Islet of Langerhans (tissue), 1 donor: ENCODE data around the gene CSRNP3.

ENCODE experiments used
- FAIRE-seq: peaks from one replicate; lab custom pipeline; 2011; peaks lifted over from hg19 to GRCh38; lab: Jason Lieb, UNC

CSRNP3 gene, protein sequence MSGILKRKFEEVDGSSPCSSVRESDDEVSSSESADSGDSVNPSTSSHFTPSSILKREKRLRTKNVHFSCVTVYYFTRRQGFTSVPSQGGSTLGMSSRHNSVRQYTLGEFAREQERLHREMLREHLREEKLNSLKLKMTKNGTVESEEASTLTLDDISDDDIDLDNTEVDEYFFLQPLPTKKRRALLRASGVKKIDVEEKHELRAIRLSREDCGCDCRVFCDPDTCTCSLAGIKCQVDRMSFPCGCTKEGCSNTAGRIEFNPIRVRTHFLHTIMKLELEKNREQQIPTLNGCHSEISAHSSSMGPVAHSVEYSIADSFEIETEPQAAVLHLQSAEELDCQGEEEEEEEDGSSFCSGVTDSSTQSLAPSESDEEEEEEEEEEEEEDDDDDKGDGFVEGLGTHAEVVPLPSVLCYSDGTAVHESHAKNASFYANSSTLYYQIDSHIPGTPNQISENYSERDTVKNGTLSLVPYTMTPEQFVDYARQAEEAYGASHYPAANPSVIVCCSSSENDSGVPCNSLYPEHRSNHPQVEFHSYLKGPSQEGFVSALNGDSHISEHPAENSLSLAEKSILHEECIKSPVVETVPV

GRCh38 chr2:165469417-165469816 lies at the start of gene CSRNP3:
CSRNP3 (plus strand) TSS chr2:165469698; CDS start chr2:165595066, 125,368 bp downstream.
- peak; percentile 100 for FAIRE-seq

GRCh38 chr2:165420231-165420630 lies 49.3 kb upstream of the CSRNP3 start:
- FAIRE-seq = no peak

GRCh38 chr2:165423081-165423480 lies 46.4 kb upstream of the CSRNP3 start:
- FAIRE-seq = no peak

- no peak for FAIRE-seq
These were observed 43.9 kb upstream of the CSRNP3 start for GRCh38 chr2:165425556-165425955.

DNA sequence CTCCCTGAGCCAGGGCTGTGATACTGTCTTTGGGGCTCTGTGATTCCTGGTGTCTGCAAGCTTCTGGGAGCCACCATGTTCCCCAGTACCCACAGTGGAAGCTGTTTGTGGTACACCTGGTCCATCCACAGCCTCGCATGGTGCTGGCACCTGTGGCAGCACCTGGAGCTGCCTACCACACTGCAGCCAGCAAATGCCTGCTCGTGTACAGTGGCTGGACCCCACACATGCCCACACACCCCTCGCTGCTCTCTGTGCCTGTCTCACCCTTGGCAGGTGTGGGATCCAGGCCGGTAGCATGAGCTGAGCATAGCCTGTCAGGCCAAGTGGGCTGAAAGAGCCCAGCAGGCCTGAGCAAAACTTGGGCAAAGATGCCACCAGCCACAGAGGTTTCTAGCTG lies 41.8 kb upstream of the CSRNP3 start:
- no peak for FAIRE-seq

DNA sequence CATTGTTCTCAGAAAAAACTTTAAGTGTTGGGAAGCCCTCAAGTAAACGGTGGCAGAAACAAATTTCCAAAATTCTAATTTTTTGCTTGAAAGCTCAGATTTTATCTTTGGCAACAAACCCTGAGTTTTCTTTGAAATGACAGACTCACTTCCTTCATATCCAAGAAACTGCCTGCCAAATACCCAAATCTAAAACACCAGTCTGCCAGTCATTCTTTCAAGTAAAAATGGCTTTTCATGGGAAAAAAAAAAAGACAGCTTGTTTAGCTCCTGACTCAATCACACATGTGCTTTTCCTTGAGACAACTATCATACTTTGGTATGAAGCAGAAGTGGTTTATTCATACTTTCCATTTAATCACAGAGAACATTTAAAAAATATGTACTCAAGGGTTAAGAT lies 40.6 kb upstream of the CSRNP3 start:
- no peak for FAIRE-seq

- no peak for FAIRE-seq
These were observed 38.5 kb upstream of the CSRNP3 start for GRCh38 chr2:165431014-165431413.

GRCh38 chr2:165432234-165432966 lies 37.1 kb upstream of the CSRNP3 start:
- FAIRE-seq = no peak

GRCh38 chr2:165434865-165435496 lies 34.5 kb upstream of the CSRNP3 start:
- FAIRE-seq = no peak

- FAIRE-seq = no peak
These were observed 33.9 kb upstream of the CSRNP3 start for GRCh38 chr2:165435611-165436010.

DNA sequence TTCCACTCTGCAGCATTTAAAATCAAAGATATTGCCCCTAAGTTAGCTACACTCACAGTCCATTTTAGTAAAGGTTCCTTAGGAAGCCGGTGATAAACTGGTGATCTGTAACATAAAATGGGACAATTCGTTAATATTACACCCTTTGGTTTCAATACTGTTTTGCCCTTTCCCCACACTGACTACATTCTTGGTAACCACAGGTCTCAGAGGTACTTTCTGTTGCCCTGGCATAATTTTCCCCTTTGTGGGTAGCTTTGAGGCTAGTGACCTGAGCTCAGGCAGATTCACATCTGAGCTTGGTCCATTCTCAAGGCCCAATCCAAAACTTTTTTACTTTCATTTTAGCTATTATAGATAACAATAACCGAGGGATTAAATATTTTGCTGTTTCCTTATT lies 32.9 kb upstream of the CSRNP3 start:
- FAIRE-seq = no peak

DNA sequence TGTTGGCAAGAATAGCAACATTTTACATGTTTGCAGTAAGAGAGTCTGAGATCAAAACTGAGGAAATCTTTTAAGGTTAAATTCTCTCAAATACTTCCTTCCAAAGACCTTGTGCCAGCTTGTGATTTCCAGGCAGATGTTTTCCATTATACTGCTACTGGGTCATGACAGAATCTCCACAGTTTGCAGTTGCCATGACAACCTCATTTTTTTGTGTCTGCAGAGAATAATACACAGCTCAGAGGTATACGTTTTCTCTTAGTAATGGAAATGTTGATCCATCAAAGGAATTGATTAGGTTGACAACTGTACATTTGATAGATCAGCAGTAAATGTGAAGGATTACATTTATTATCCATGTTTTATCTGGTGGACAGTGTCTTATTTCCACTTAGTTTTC lies 29.1 kb upstream of the CSRNP3 start:
- FAIRE-seq = no peak

DNA sequence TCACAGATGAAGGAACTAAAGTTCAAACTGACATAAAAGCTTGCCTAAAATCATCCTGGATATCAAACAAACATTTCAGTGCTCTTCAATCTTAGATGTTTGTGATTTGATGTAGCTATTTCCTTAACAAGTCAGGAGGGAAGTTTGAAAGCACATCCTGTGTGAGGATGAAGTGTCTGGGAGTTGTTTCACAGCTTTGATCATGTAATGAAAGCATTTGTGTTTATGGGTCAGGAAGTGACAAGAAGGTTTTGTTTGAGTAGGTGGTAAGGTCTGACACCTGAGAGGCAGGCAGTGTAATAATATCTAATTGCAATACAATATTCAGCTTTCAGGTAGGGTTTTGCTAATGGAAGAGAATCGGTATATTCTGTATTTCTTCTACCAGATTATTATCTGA lies 26.0 kb upstream of the CSRNP3 start:
- no peak for FAIRE-seq

GRCh38 chr2:165448406-165448805 lies 21.1 kb upstream of the CSRNP3 start:
- no peak for FAIRE-seq

DNA sequence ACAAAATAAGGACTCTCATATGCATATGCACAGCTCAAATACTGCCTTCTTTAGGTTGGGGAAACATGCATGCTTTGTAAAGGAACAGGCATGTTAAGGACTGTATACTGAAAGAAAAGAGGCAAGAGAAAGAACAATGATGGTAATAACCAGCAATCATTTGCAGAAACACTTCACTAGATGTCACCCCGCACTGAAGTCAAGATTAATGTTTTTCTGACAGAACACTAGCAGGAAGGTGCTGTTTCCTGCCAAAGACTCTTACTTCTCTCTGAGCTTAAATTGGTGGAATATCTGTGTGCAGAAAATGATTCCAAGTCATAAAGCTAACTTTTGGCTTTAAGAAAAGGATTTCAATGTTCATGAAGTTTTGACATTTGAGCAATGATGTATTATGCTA lies 19.3 kb upstream of the CSRNP3 start:
- no peak for FAIRE-seq

- FAIRE-seq = no peak
These were observed 17.2 kb upstream of the CSRNP3 start for GRCh38 chr2:165452327-165452726.

- no peak for FAIRE-seq
These were observed 15.9 kb upstream of the CSRNP3 start for GRCh38 chr2:165453561-165454094.

- no peak for FAIRE-seq
These were observed 14.6 kb upstream of the CSRNP3 start for GRCh38 chr2:165454905-165455304.

DNA sequence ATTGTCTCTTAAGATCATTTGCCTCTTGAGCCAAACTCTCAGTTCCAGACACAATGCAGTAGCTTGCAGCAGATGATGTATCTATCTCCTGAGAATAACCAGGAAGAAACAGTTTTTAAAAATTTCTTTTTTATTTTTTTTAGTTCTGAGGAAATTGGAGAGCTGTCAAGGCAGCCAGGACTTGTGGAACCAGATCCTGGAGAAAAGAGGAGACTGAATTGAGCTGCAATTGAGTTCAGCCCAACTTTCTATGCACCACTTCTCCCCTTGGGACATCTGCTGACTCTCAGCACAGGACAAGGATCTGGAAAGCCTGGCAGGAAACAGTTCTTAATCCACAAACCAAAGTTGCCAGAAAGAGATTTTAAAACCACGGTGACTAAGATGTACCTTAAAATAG lies 13.5 kb upstream of the CSRNP3 start:
- no peak for FAIRE-seq

- peak; percentile 68 for FAIRE-seq
These were observed 7.1 kb upstream of the CSRNP3 start for GRCh38 chr2:165462443-165462842.

DNA sequence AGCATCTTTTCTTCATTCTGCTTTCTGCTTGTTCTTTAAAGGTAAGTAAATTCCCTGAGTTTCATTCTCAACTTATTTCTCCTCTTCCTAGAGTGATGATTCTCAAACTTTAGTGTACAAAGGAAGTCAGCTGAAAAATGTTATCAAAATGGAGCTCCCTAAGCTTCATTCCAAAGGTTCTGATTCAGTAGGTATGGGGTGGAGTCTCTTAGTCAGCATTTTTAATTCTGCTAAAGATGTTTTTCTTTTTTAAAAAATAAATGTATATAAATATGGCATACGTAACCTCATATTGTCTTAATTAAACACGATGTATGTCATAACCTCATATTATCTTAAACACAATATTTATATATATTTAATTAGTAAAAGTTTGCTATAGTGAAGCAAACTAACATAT lies 3.1 kb upstream of the CSRNP3 start:
- FAIRE-seq = no peak

- peak; percentile 33 for FAIRE-seq
These were observed 1.6 kb upstream of the CSRNP3 start for GRCh38 chr2:165467921-165468320.

- FAIRE-seq = no peak
These were observed 863 bp downstream of the CSRNP3 start for GRCh38 chr2:165470361-165470760.
